Endometrium (tissue), 2 donors: Measurements from ENCODE around the gene AHI1.
"Not testable (repeated sequence)": the region's sequence is repeated elsewhere in the genome, so short reads cannot be mapped to it uniquely, and the experiment has no call there.

Source experiments
- FAIRE-seq: peaks from 2 replicates; lab custom pipeline; 2012; peaks lifted over from hg19 to GRCh38; lab: Jason Lieb, UNC
- donor health status: control.
- donor health status: control.

The AHI1 gene

GRCh38 chr6:135390458-135390857 is 107.1 kb downstream of the AHI1 start:
- FAIRE-seq, result no peak

DNA sequence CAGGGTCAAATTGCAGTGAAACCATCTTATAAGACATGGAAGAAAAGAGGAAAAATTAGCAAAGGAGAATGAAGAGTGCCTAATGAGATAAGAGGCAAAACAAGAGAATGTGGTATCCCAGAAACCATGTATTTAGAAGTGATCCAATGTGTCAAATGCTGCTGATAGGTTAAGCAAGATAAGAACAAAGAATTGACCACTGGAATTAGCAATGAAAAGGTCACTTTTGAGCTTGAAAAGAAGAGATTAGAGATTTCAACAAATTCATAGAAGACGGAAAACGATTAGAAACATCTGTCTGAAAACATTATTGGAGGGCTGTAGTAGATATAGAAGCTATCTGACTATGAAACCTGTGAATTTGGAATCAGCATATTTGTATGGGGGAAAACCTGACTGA is 112.2 kb downstream of the AHI1 start:
- no peak for FAIRE-seq

DNA sequence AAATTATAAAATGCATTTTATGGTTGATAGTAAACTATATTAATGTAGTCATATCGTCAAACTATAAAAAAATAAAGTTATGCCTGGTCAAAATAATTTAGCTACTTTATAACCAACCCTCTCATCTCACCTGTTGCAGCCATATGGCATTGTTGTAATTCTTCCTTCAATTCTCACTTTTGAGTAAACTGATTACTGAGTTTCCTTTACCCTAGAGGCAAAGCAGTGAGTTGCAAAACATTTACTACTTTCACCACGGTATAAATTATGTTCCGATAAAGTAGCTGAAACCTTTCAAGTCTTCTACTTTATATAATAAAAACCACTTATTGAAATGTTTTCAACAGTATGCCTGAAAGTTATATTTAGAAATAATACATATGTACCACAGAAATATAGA is 113.8 kb downstream of the AHI1 start:
- peak; percentile 4 for FAIRE-seq

GRCh38 chr6:135383301-135383700 is 114.2 kb downstream of the AHI1 start:
- FAIRE-seq, result no peak

DNA sequence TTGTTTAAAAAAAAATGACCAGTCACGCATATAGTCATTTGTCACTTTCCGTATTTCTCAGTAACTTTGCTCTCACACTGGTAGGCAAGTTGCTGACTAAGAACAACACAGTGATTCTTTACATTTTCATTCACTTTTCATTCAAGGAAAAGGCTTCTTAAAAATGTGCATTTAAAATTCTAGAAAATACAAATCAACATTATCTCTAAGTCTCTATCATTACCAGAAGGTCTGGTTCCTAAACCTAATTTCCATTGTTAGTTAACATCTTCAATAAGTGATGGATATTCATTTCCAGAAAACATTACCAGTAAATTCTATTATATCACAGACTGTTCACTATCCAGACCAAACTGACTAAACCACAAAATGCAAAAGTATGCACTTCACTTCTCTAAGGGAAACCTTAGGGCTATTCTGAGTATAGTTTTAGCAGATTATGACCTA is 115.3 kb downstream of the AHI1 start:
- FAIRE-seq, result no peak

DNA sequence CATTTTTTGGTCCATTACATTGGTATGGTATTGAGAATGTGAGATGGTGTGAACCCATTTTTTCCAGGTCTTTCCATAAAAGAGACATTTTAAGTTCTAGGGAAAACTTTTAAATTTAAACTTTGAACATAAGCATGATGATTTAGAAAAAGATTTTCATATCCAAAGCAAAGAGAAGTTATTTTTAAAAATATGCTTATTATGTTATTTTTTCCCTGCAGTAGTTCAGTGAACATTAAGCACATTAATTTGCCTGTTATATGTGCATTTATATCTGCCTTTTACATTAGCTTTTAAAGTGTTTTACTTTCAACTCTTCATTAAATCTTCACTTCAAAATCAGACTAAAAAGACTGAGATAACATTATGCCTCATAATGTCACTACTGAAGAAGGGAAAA is 116.7 kb downstream of the AHI1 start:
- FAIRE-seq, result no peak

DNA sequence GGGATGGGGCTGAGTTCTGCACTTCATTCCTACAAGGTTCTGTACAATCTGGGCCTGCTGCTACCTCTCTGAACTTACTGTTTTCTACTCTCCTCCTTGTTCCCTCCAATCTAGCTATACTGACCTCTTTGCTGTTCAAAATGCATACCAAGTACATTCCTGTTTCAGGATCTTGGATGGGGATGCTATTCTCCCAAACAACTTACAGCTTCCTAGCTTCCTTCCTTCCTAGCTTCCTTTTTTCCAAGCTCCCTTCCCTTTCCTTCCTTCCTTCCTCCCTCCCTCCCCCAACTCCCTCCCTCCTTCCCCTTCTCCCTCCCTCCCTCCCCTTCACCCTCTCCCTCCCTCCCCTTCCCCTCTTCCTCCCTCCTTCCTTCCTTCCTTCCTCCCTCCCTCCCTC is 117.9 kb downstream of the AHI1 start:
- FAIRE-seq, result no peak

DNA sequence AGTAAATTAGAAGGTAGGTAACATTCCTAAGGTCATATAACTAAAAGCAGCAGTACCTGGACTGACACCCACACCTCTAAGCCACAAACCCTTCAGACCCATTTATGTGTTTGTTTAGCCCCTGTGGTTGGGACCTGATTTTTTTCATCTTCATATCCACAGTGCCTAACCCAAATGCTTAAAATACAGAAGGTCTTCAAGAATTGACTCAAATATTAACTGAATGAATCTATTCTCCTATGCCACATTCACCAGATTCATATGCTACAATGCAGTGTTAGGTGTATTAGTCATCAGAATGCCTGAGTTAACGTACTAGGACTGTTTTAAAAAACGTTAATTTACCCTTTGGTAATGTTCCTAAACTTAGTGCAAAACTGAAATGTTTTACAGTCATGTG is 124.8 kb downstream of the AHI1 start:
- FAIRE-seq, result no peak

- FAIRE-seq, result not testable (repeated sequence)
Measured at GRCh38 chr6:135363622-135364021, 133.9 kb downstream of the AHI1 start.

- no peak for FAIRE-seq
Measured at GRCh38 chr6:135362124-135362523, 135.4 kb downstream of the AHI1 start.

- FAIRE-seq, result no peak
Measured at GRCh38 chr6:135360222-135360621, 137.3 kb downstream of the AHI1 start.

GRCh38 chr6:135358985-135359384 is 138.6 kb downstream of the AHI1 start:
- no peak for FAIRE-seq

- FAIRE-seq, result no peak
Measured at GRCh38 chr6:135358251-135358821, 139.2 kb downstream of the AHI1 start.

DNA sequence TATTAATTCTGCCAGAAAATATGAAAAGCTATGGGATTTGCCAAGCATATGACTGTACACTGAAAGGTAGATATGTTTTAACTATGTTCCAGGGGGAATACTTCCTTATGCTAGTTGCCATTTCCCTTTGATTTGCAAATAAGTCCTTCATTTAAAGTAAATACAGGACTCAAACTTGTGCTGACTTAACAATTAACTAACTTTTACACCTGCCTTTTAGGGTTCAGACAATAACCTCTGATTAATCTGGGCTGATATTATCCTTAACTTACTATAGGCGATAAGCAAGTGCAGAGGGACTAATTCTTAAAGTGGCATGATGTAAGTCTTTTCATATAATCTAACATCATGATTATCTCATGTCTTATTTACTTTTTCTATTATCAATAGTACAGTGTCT is 143.1 kb downstream of the AHI1 start:
- no peak for FAIRE-seq

- no peak for FAIRE-seq
Measured at GRCh38 chr6:135353113-135353512, 144.4 kb downstream of the AHI1 start.

GRCh38 chr6:135351635-135352034 is 145.9 kb downstream of the AHI1 start:
- FAIRE-seq, result no peak

DNA sequence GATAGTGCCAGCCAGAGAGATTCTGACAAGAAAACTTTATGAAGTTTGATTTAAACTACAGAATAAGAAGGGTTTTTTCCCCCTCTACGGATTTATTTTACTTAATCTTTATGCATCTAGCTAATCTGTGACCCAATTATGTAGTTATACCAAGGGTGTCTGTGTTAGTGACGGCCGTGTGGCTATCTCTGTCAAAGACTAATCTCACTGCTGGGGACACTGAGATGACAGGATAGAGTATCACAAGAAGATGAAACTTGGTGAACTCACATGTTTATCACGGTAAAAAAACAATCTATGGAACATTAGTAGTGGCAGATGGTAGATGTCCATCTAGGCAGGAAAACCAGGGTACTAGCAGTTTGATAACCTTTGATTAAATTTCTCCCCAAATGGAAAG is 149.7 kb downstream of the AHI1 start:
- no peak for FAIRE-seq

DNA sequence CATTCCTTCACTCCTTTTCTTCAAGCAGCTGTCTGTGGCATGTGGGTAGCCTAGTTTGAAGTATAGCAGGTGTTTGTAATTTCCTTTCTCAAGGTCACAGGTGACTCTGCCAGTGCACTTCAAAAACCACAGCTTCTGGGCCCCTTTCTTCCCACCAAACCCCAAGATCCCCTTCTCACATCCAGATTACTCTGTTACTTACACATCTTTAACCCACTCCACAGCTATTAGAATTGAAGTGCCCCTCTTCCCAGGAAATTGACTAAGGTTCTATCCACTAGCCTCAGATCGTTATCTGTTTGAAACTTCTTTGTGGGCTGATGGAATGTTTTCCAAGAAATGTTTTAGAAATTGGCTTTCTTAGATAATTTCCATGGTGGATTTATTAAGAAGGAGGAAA is 150.8 kb downstream of the AHI1 start:
- no peak for FAIRE-seq

DNA sequence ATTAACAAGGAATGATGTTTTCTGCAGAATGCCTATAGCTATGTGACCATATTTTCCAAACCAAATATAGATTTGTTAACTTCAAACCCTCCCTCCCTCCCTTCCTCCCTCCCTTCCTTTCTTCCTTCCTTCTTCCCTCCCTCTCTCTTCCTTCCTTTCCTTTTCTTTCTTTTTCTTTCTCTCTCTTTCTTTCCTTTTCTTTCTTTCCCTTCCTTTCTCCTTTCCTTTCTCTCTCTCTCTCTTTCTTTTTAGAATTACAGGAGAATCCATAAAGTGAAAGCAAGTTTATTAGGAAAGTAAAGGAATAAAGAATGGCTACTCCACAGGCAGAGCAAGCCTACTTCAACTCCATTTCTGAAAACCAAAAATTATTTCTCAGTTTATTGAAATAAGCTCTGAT is 153.0 kb downstream of the AHI1 start:
- FAIRE-seq, result no peak

DNA sequence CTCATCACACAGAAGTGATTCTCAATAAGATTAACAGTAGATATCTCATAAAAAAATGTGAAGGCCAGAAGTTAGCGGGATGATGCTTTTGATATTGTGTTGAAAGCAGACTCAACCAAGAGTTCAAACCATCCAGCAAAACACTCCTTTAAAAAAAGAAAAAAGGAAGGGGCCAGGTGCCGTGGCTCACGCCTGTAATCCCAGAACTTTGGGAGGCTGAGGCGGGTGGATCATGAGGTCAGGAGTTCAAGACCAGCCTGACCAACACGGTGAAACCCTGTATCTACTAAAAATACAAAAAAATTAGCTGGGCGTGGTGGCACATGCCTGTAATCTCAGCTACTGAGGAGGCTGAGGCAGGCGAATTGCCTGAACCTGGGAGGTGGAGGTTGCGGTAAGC is 157.6 kb downstream of the AHI1 start:
- not testable (repeated sequence) for FAIRE-seq

DNA sequence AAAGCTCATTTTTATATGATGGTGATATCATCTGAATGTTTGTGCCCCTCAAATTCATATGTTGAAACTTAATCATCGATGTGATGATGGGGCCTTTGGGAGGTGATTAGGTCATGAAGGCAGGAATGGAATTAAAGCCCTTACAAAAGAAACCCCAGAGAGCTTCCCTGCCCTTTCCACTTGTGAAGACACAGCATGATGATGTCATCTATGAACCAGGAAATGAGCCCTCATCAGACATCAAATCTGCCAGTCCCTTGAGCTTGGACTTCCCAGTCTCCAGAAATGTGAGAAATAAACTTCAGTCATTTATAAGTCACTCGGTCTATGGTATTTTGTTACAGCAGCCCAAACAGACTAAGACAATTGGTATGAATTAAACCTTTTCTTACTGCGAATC is 163.4 kb downstream of the AHI1 start:
- no peak for FAIRE-seq

GRCh38 chr6:135331002-135331401 is 166.5 kb downstream of the AHI1 start:
- no peak for FAIRE-seq

- FAIRE-seq, result no peak
Measured at GRCh38 chr6:135329851-135330803, 167.4 kb downstream of the AHI1 start.

DNA sequence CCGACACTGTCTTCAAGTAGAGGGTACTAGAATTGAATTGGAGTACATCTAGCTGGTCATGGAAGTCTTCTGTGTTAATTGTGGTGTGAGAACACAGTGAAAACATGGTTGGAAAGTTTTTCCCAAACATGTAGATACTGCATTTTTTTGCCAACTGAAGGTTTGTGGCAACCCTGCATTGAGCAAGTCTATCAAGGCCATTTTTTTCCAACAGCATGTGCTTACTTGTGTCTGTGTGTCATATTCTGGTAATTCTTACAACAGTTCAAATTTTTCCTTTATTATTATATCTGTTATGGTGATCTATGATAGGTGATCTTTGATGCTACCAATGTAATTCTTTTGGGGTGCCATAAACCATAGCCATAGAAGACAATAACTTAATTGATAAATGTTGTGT is 169.4 kb downstream of the AHI1 start:
- no peak for FAIRE-seq
